Kidney (tissue), 14 donors: ENCODE measurements around the gene IRGC. TPM values are rescaled to one million over a fixed set of nuclear protein-coding genes. Genes with fewer than 3 reads are reported as not detected.

Experiments
- DNase-seq, 5 donors: peaks; one replicate each; pipeline ENCODE4 v3.0.0-alpha.2; 2013 to 2020
- FAIRE-seq: peaks from 2 replicates; lab custom pipeline; 2012; peaks lifted over from hg19 to GRCh38; lab: Jason Lieb, UNC
- H3K27ac ChIP-seq, 2 donors: one replicate each; pipeline ENCODE4 v1.7.0; 2013; ENCODE audit warnings: low read depth in 2 of 2, low read length in 2 of 2, inconsistent platforms in 1 of 2
- H3K27me3 ChIP-seq: one replicate; pipeline ENCODE4 v1.7.1; 2013; ENCODE audit warnings: low read length, inconsistent platforms; ENCODE audit not compliant: control insufficient read depth, insufficient read depth
- H3K36me3 ChIP-seq, 3 donors: one replicate each; pipeline versions ENCODE4 v1.7.0 to v1.7.1; 2013; ENCODE audit warnings: low read length in 3 of 3, control low read depth in 1 of 3, inconsistent platforms in 1 of 3; ENCODE audit not compliant: insufficient read depth in 3 of 3, control insufficient read depth in 2 of 3
- H3K4me1 ChIP-seq, 3 donors: one replicate each; pipeline versions ENCODE4 v1.7.0 to v1.7.1; 2013; ENCODE audit warnings: low read length in 3 of 3, inconsistent platforms in 1 of 3, low read depth in 1 of 3; ENCODE audit not compliant: control insufficient read depth in 2 of 3, insufficient read depth in 2 of 3
- H3K4me3 ChIP-seq, 3 donors: one replicate each; pipeline versions ENCODE4 v1.7.0 to v1.8.1; 2013; ENCODE audit warnings: low read length in 3 of 3, control low read depth in 1 of 3, inconsistent platforms in 1 of 3
- H3K9ac ChIP-seq, 3 donors: one replicate each; pipeline versions ENCODE4 v1.7.0 to v1.7.1; 2013; ENCODE audit warnings: low read length in 3 of 3, control low read depth in 1 of 3, inconsistent platforms in 1 of 3
- H3K9me3 ChIP-seq, 3 donors: one replicate each; pipeline versions ENCODE4 v1.7.0 to v1.7.1; 2013; ENCODE audit warnings: low read length in 3 of 3, control low read depth in 1 of 3, inconsistent platforms in 1 of 3; ENCODE audit not compliant: control insufficient read depth in 2 of 3, insufficient read depth in 1 of 3
- intact Hi-C: fragments of 100-400 bp; cut with DNase I; formaldehyde crosslinking; loops from one replicate; pipeline ENCODE4 v1.11.1; 2022
- polyA plus RNA-seq: library from polyadenylated mRNA; stranded (reverse); fragments of 350-450 nt; fragmentation: Illumina TruSeq; extraction: RNeasy Lipid Tissue Mini Kit (QIAGEN cat#74804); gene quantifications from one replicate; pipeline ENCODE4 v1.2.3, GENCODE V29; 2014; ENCODE audit warnings: low read depth, low replicate concordance; ENCODE audit not compliant: insufficient read depth
- total RNA-seq: library from RNA; stranded (reverse); fragmentation: NEBNext Ultra II Directional; extraction: Animal tissue kit (Norgen Biotek cat#: 25700); gene quantifications from one replicate; pipeline ENCODE4 v1.2.1, GENCODE V29; 2021
- TF ChIP-seq, protein P1 (sequence below): IDR thresholded peaks from 3 replicates; pipeline ENCODE4 v1.5.1; 2012; ENCODE audit warnings: mild to moderate bottlenecking, moderate library complexity, borderline replicate concordance; ENCODE audit not compliant: insufficient read depth; ENCODE audit errors: extremely low read depth
- donor health status: control.
- donor health status: control.
- donor health status: control.
- donor health status: control.
- donor health status: control.
- donor health status: DM: yes; HTN: yes; CAD: no.
- donor health status: Normal renal cell carcinoma (clear cell type).

Gene IRGC
- total and polyA plus RNA-seq, 2 donors from 2014 or later: not detected

GRCh38 chr19:43768273-43769050, 52.6 kb downstream of the IRGC start:
- H3K36me3 ChIP-seq: no peaks in the 10 kb centered on the region
- FAIRE-seq (no peak), DNase-seq (peak in 1 of 5 donors; percentile 31)
- no peaks in the 10 kb centered on the region for H3K9me3 ChIP-seq
- H3K9ac ChIP-seq: no peak overlapping the region
- intact Hi-C loops: no loop called here
- H3K4me1 ChIP-seq: no peaks in the 10 kb centered on the region
- no peak overlapping the region for H3K27ac ChIP-seq
- TF ChIP-seq, protein P1, sequence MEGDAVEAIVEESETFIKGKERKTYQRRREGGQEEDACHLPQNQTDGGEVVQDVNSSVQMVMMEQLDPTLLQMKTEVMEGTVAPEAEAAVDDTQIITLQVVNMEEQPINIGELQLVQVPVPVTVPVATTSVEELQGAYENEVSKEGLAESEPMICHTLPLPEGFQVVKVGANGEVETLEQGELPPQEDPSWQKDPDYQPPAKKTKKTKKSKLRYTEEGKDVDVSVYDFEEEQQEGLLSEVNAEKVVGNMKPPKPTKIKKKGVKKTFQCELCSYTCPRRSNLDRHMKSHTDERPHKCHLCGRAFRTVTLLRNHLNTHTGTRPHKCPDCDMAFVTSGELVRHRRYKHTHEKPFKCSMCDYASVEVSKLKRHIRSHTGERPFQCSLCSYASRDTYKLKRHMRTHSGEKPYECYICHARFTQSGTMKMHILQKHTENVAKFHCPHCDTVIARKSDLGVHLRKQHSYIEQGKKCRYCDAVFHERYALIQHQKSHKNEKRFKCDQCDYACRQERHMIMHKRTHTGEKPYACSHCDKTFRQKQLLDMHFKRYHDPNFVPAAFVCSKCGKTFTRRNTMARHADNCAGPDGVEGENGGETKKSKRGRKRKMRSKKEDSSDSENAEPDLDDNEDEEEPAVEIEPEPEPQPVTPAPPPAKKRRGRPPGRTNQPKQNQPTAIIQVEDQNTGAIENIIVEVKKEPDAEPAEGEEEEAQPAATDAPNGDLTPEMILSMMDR: no peak
- no peak overlapping the region for H3K4me3 ChIP-seq
- H3K27me3 ChIP-seq: no peaks in the 10 kb centered on the region

- intact Hi-C loops: no loop called here
- TF ChIP-seq, protein P1: no peak
- H3K4me1 ChIP-seq: peaks cover 0 to 2% (median 0%) of the 10 kb centered on the region in 3 donors
- H3K27ac ChIP-seq: no peak overlapping the region
- FAIRE-seq (no peak), DNase-seq (no peak)
- H3K9ac ChIP-seq: no peak overlapping the region
- no peaks in the 10 kb centered on the region for H3K27me3 ChIP-seq
- H3K36me3 ChIP-seq: no peaks in the 10 kb centered on the region
- H3K9me3 ChIP-seq: no peaks in the 10 kb centered on the region
- H3K4me3 ChIP-seq: no peak overlapping the region
Observed at GRCh38 chr19:43769256-43769655, 53.4 kb downstream of the IRGC start.

Other genes starting within 250 kb of the IRGC start
- gene PHLDB3, start 211.3 kb upstream of the IRGC start, total RNA-seq: 10.8 TPM
- gene PHLDB3, start 211.3 kb upstream of the IRGC start, polyA plus RNA-seq: 8.2 TPM
- gene ETHE1, start 188.9 kb upstream of the IRGC start, total RNA-seq: 61.3 TPM
- gene ETHE1, start 188.9 kb upstream of the IRGC start, polyA plus RNA-seq: 81.8 TPM
- 3.1 TPM for gene ZNF575, start 182.9 kb upstream of the IRGC start, total RNA-seq
- 2.8 TPM for gene ZNF575, start 182.9 kb upstream of the IRGC start, polyA plus RNA-seq
- 24.5 TPM for gene XRCC1, start 140.5 kb upstream of the IRGC start, total RNA-seq
- 19.3 TPM for gene XRCC1, start 140.5 kb upstream of the IRGC start, polyA plus RNA-seq
- 14.8 TPM for gene PINLYP, start 140.3 kb upstream of the IRGC start, total RNA-seq
- 41.8 TPM for gene PINLYP, start 140.3 kb upstream of the IRGC start, polyA plus RNA-seq
- 24.2 TPM for gene IRGQ, start 119.9 kb upstream of the IRGC start, total RNA-seq
- 9.5 TPM for gene IRGQ, start 119.9 kb upstream of the IRGC start, polyA plus RNA-seq
- 15.3 TPM for gene ZNF576, start 119.5 kb upstream of the IRGC start, total RNA-seq
- 25.6 TPM for gene ZNF576, start 119.5 kb upstream of the IRGC start, polyA plus RNA-seq
- gene SRRM5, start 104.0 kb upstream of the IRGC start, total RNA-seq: 0.28 TPM
- gene SRRM5, start 104.0 kb upstream of the IRGC start, polyA plus RNA-seq: 0.22 TPM
- 44.3 TPM for gene ZNF428, start 96.4 kb upstream of the IRGC start, total RNA-seq
- gene ZNF428, start 96.4 kb upstream of the IRGC start, polyA plus RNA-seq: 95.4 TPM
- gene CADM4, start 76.2 kb upstream of the IRGC start, total RNA-seq: 25.3 TPM
- gene CADM4, start 76.2 kb upstream of the IRGC start, polyA plus RNA-seq: 47.0 TPM
- 17.0 TPM for gene PLAUR, start 45.9 kb upstream of the IRGC start, total RNA-seq
- gene PLAUR, start 45.9 kb upstream of the IRGC start, polyA plus RNA-seq: 3.9 TPM
- gene SMG9, start 38.9 kb downstream of the IRGC start, total RNA-seq: 34.6 TPM
- gene SMG9, start 38.9 kb downstream of the IRGC start, polyA plus RNA-seq: 25.1 TPM
- 6.1 TPM for gene KCNN4, start 64.9 kb downstream of the IRGC start, total RNA-seq
- 0.80 TPM for gene KCNN4, start 64.9 kb downstream of the IRGC start, polyA plus RNA-seq
- gene LYPD5, start 86.4 kb downstream of the IRGC start, total RNA-seq: 4.2 TPM
- gene LYPD5, start 86.4 kb downstream of the IRGC start, polyA plus RNA-seq: 1.8 TPM
- gene ZNF283, start 111.2 kb downstream of the IRGC start, total RNA-seq: 12.7 TPM
- gene ZNF283, start 111.2 kb downstream of the IRGC start, polyA plus RNA-seq: 3.3 TPM
- gene ZNF404, start 167.9 kb downstream of the IRGC start, total RNA-seq: 2.7 TPM
- gene ZNF404, start 167.9 kb downstream of the IRGC start, polyA plus RNA-seq: 3.1 TPM
- gene ZNF45, start 219.2 kb downstream of the IRGC start, total RNA-seq: 16.1 TPM
- 4.8 TPM for gene ZNF45, start 219.2 kb downstream of the IRGC start, polyA plus RNA-seq
- 6.2 TPM for gene ZNF221, start 235.2 kb downstream of the IRGC start, total RNA-seq
- 0.54 TPM for gene ZNF221, start 235.2 kb downstream of the IRGC start, polyA plus RNA-seq